ENCODE results near the gene GPR32. TPM values are rescaled to one million over a fixed set of nuclear protein-coding genes. Genes with fewer than 3 reads are reported as not detected.

The GPR32 gene
- total and polyA plus RNA-seq, 2 donors (not counting 1 experiment from before 2014, with no cell fraction given) = not detected

DNA sequence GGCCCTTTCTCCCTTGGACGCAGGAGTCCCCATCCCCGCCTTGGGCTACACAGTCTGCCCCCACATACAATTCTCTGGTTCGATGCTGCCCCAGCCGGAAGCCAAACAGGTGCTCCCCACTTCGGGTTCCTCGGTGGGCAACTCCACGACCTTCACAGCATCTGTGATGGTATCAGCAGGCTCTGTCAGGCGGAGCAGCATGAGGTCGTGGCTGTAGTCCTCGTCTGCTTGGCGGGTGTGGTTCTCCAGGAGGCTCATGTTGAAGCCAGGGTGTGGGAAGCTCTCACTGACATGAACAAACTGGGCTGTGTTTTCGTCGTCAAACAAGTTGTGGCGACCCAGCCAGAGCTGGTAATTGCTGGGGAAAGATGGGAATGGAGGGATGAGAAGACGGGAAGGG, 49.8 kb downstream of the GPR32 start:
- Histone ChIP-seq H3K9ac (ENCODE audit: low read length) (peak overlapping the region; percentile 45), H3K79me2 (ENCODE audit: control insufficient read depth, insufficient read depth, low read length) (no peaks in the 10 kb centered on the region), H3K27ac (ENCODE audit: low read length in 2 of 2) (peak overlapping the region in 1 of 2 donors; percentile 19), H3K4me1 (ENCODE audit: control insufficient read depth in 2 of 2, insufficient read depth in 2 of 2, low read length in 2 of 2) (peaks cover 45 to 64% of the 10 kb centered on the region in 2 donors), H3K4me3 (ENCODE audit: control extremely low read depth in 1 of 5, extremely low read depth in 1 of 5, insufficient read depth in 1 of 5, low read depth in 2 of 5, low read length in 4 of 5) (peak overlapping the region in 3 of 5 experiments; percentile 30 to 49 (median 30)), H3K9me3 (ENCODE audit: control extremely low read depth in 1 of 3, control insufficient read depth in 2 of 3, insufficient read depth in 1 of 3, low read length in 2 of 3) (peaks cover 0 to 14% (median 0%) of the 10 kb centered on the region in 3 donors), H4K20me1 (ENCODE audit: control insufficient read depth, insufficient read depth, low read length, poor library complexity, severe bottlenecking) (no peaks in the 10 kb centered on the region), H3K4me2 (replicated peaks; ENCODE audit: low read depth, low read length, poor library complexity, severe bottlenecking) (peak overlapping the region; percentile 69), H3K27me3 (replicated peaks in 1 of 4; ENCODE audit: control extremely low read depth in 1 of 4, control insufficient read depth in 3 of 4, insufficient read depth in 4 of 4, low read length in 3 of 4) (peaks cover 0 to 32% (median 0%) of the 10 kb centered on the region in 4 experiments), H2AFZ (ENCODE audit: insufficient read depth, low read depth, low read length, poor library complexity, severe bottlenecking) (peak overlapping the region; percentile 65), H3K36me3 (replicated peaks in 1 of 2; ENCODE audit: control extremely low read depth in 1 of 2, control insufficient read depth in 1 of 2, extremely low read depth in 1 of 2, insufficient read depth in 2 of 2, low read length in 1 of 2) (no peaks in the 10 kb centered on the region)
- Mint-ChIP-seq H3K27me3 (peaks cover 14% of the 10 kb centered on the region), H3K27ac (peak overlapping the region; percentile 39), H3K4me3 (peak overlapping the region; percentile 93), H3K4me1 (peaks cover 68% of the 10 kb centered on the region), H3K9me3 (ENCODE audit: insufficient read depth) (no peaks in the 10 kb centered on the region)
- 10% methylated on average over 14 of the region's 15 CpGs for WGBS (ENCODE audit: insufficient coverage)
- ATAC-seq (ENCODE audit: low read depth) = no peak
- TF ChIP-seq, protein P1, sequence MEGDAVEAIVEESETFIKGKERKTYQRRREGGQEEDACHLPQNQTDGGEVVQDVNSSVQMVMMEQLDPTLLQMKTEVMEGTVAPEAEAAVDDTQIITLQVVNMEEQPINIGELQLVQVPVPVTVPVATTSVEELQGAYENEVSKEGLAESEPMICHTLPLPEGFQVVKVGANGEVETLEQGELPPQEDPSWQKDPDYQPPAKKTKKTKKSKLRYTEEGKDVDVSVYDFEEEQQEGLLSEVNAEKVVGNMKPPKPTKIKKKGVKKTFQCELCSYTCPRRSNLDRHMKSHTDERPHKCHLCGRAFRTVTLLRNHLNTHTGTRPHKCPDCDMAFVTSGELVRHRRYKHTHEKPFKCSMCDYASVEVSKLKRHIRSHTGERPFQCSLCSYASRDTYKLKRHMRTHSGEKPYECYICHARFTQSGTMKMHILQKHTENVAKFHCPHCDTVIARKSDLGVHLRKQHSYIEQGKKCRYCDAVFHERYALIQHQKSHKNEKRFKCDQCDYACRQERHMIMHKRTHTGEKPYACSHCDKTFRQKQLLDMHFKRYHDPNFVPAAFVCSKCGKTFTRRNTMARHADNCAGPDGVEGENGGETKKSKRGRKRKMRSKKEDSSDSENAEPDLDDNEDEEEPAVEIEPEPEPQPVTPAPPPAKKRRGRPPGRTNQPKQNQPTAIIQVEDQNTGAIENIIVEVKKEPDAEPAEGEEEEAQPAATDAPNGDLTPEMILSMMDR (IDR thresholded peaks at IDR 0.05) = no peak
- TF ChIP-seq EZH2 (IDR thresholded peaks at IDR 0.05; ENCODE audit: borderline replicate concordance, insufficient read depth, low read depth, low read length, poor library complexity, severe bottlenecking) = no peak
- intact Hi-C loops (cut with micrococcal nuclease) = no loop called here
- ChIA-PET CTCF (interaction anchor here (1.4 to 3.1 kb wide), 2 partner anchors 35 to 102 kb away, joined by 3 to 13 read pairs; no protein-coding TSS in a partner anchor), POLR2A (interaction anchor here (0.6 to 1.2 kb wide), 2 partner anchors 16 to 197 kb away, joined by 3 to 4 read pairs; no protein-coding TSS in a partner anchor)
- DNase-seq = peak; percentile 44

DNA sequence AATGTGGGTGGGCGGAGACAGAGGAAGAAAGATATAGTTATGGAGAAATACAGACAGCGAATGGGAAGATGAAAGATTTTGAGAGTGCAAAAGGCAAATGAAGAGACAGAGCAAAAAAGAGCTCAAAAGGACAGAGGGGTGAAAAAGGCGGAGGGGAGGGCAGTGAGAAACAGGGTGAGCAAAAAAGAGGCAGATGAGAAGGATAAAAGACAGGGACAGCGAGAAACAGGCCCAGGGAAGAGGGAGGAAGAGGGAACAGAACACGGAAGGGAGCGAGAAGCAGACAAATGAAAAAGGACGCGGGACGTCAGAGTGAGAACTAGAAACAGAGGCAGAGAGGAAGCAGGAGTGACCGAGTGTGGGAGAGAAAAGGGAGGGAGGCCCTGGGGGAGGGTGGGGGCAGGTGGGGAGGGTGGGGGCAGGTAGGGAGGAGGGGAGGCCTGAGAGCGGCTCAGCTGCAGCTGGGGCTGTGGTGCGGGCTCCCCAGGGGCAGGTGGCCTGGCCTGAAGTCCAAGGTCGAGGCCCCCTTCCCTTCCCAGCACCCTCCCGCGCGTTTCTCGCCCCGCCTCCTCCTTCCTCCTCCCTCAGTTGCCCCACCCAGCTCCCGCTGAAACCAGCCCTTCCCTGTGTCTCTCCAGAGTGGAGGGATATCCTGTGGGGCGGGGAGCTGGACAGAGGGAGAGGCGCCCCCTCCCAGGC, 50.4 kb downstream of the GPR32 start:
- Histone ChIP-seq H2AFZ (ENCODE audit: insufficient read depth, low read depth, low read length, poor library complexity, severe bottlenecking) (peak overlapping the region; percentile 65), H3K27ac (ENCODE audit: low read length in 2 of 2) (peak overlapping the region in 1 of 2 donors; percentile 19), H4K20me1 (ENCODE audit: control insufficient read depth, insufficient read depth, low read length, poor library complexity, severe bottlenecking) (no peaks in the 10 kb centered on the region), H3K36me3 (replicated peaks in 1 of 2; ENCODE audit: control extremely low read depth in 1 of 2, control insufficient read depth in 1 of 2, extremely low read depth in 1 of 2, insufficient read depth in 2 of 2, low read length in 1 of 2) (no peaks in the 10 kb centered on the region), H3K79me2 (ENCODE audit: control insufficient read depth, insufficient read depth, low read length) (no peaks in the 10 kb centered on the region), H3K27me3 (replicated peaks in 1 of 4; ENCODE audit: control extremely low read depth in 1 of 4, control insufficient read depth in 3 of 4, insufficient read depth in 4 of 4, low read length in 3 of 4) (peaks cover 0 to 32% (median 0%) of the 10 kb centered on the region in 4 experiments), H3K4me1 (ENCODE audit: control insufficient read depth in 2 of 2, insufficient read depth in 2 of 2, low read length in 2 of 2) (peaks cover 45 to 64% of the 10 kb centered on the region in 2 donors), H3K9me3 (ENCODE audit: control extremely low read depth in 1 of 3, control insufficient read depth in 2 of 3, insufficient read depth in 1 of 3, low read length in 2 of 3) (peaks cover 0 to 8% (median 0%) of the 10 kb centered on the region in 3 donors), H3K9ac (ENCODE audit: low read length) (peak overlapping the region; percentile 45), H3K4me3 (ENCODE audit: control extremely low read depth in 1 of 5, extremely low read depth in 1 of 5, insufficient read depth in 1 of 5, low read depth in 2 of 5, low read length in 4 of 5) (peak overlapping the region in 3 of 5 experiments; percentile 23 to 49 (median 30)), H3K4me2 (replicated peaks; ENCODE audit: low read depth, low read length, poor library complexity, severe bottlenecking) (peak overlapping the region; percentile 69)
- ChIA-PET POLR2A (interaction anchor here (0.6 to 1.2 kb wide), 2 partner anchors 17 to 196 kb away, joined by 3 to 4 read pairs; no protein-coding TSS in a partner anchor), CTCF (interaction anchor here (1.4 to 3.1 kb wide), 2 partner anchors 36 to 101 kb away, joined by 3 to 13 read pairs; no protein-coding TSS in a partner anchor)
- TF ChIP-seq EZH2 (IDR thresholded peaks at IDR 0.05; ENCODE audit: borderline replicate concordance, insufficient read depth, low read depth, low read length, poor library complexity, severe bottlenecking) = no peak
- TF ChIP-seq, protein P1 (IDR thresholded peaks at IDR 0.05) = no peak
- ATAC-seq (ENCODE audit: low read depth) = no peak
- peaks cover 68% of the 10 kb centered on the region for H3K4me1 Mint-ChIP-seq
- peak overlapping the region; percentile 48 for H3K27ac Mint-ChIP-seq
- peaks cover 11% of the 10 kb centered on the region for H3K27me3 Mint-ChIP-seq
- DNase-seq = no peak
- peak overlapping the region; percentile 93 for H3K4me3 Mint-ChIP-seq
- intact Hi-C loops (cut with micrococcal nuclease) = no loop called here
- WGBS (ENCODE audit: insufficient coverage) = 7% methylated on average over 7 of the region's 21 CpGs
- H3K9me3 Mint-ChIP-seq (ENCODE audit: insufficient read depth) = no peaks in the 10 kb centered on the region
